Neural progenitor cell (in vitro differentiated cells): ENCODE data around the gene LDB2. TPM values are rescaled to one million over a fixed set of nuclear protein-coding genes. Genes with fewer than 3 reads are reported as not detected.

Experiments used
- DNase-seq: peaks from one replicate; pipeline ENCODE4 v3.0.0-alpha.2; 2016; ENCODE audit warnings: low spot score
- H2AFZ ChIP-seq: fragments of 200-600 bp; sonication (generic); replicated peaks from 2 replicates; pipeline ENCODE4 v1.6.1; 2016; ENCODE audit warnings: antibody characterized with exemption
- H3F3A ChIP-seq: fragments of 200-600 bp; sonication (generic); 2 replicates; pipeline ENCODE4 v1.6.1; 2016; ENCODE audit warnings: antibody characterized with exemption, low read depth
- H3K27ac ChIP-seq: fragments of 200-600 bp; sonication (generic); 2 replicates; pipeline ENCODE4 v1.5.1; 2016; ENCODE audit warnings: mild to moderate bottlenecking
- H3K27me3 ChIP-seq: fragments of 200-600 bp; sonication (generic); 2 replicates; pipeline ENCODE4 v1.6.1; 2016; ENCODE audit warnings: mild to moderate bottlenecking, moderate library complexity
- H3K36me3 ChIP-seq: fragments of 200-600 bp; sonication (generic); 2 replicates; pipeline ENCODE4 v1.5.1; 2016
- H3K4me1 ChIP-seq: fragments of 200-600 bp; sonication (generic); 2 replicates; pipeline ENCODE4 v1.6.1; 2016; ENCODE audit warnings: mixed run types
- H3K4me2 ChIP-seq: fragments of 200-600 bp; sonication (generic); 2 replicates; pipeline ENCODE4 v1.6.1; 2016
- H3K4me3 ChIP-seq: fragments of 200-600 bp; sonication (generic); 2 replicates; pipeline ENCODE4 v1.5.1; 2016
- H3K79me2 ChIP-seq: fragments of 200-600 bp; sonication (generic); 2 replicates; pipeline ENCODE4 v1.6.1; 2016; ENCODE audit warnings: low read depth
- H3K9ac ChIP-seq: fragments of 200-600 bp; sonication (generic); 2 replicates; pipeline ENCODE4 v1.6.1; 2016
- H3K9me3 ChIP-seq: fragments of 200-600 bp; sonication (generic); 2 replicates; pipeline ENCODE4 v1.5.1; 2016; ENCODE audit warnings: low read depth
- H4K20me1 ChIP-seq: fragments of 200-600 bp; sonication (generic); 2 replicates; pipeline ENCODE4 v1.6.1; 2016; ENCODE audit warnings: low read depth
- H3K27ac Mint-ChIP-seq: 3 replicates; pipeline ENCODE4 v1.8.0; 2021; ENCODE audit warnings: mixed read lengths
- H3K27me3 Mint-ChIP-seq: 2 replicates; pipeline ENCODE4 v1.8.0; 2022; ENCODE audit warnings: low read depth, mild to moderate bottlenecking, inconsistent platforms, moderate library complexity, mixed read lengths; ENCODE audit not compliant: insufficient read depth
- H3K36me3 Mint-ChIP-seq: 3 replicates; pipeline ENCODE4 v1.8.0; 2021; ENCODE audit warnings: mixed read lengths
- H3K4me1 Mint-ChIP-seq: 3 replicates; pipeline ENCODE4 v1.8.0; 2021; ENCODE audit warnings: mixed read lengths
- H3K4me3 Mint-ChIP-seq: 3 replicates; pipeline ENCODE4 v1.8.0; 2021; ENCODE audit warnings: mild to moderate bottlenecking, moderate library complexity, mixed read lengths
- H3K9me3 Mint-ChIP-seq: 3 replicates; pipeline ENCODE4 v1.8.0; 2020; ENCODE audit warnings: mixed read lengths
- EZH2 ChIP-seq: fragments of 200-600 bp; sonication (generic); IDR thresholded peaks from 2 replicates; pipeline ENCODE4 v1.6.1; 2017; ENCODE audit warnings: antibody characterized with exemption, mild to moderate bottlenecking, moderate library complexity
- EZH2phosphoT487 ChIP-seq: fragments of 200-600 bp; sonication (generic); IDR thresholded peaks from 2 replicates; pipeline ENCODE4 v1.6.1; 2017; ENCODE audit warnings: antibody characterized with exemption
- total RNA-seq: library from RNA; depleted of rRNA; stranded (reverse); fragments of >200 nt; gene quantifications from 2 replicates; pipeline ENCODE4 v1.2.3, GENCODE V29; 2015; ENCODE audit warnings: low replicate concordance
- TF ChIP-seq, protein P1 (sequence below): fragments of 200-600 bp; sonication (generic); IDR thresholded peaks from 2 replicates; pipeline ENCODE4 v1.5.1; 2017; ENCODE audit warnings: antibody characterized with exemption, mild to moderate bottlenecking

LDB2 gene
- total RNA-seq, 1 donor from 2014 or later = 24.3 TPM

DNA sequence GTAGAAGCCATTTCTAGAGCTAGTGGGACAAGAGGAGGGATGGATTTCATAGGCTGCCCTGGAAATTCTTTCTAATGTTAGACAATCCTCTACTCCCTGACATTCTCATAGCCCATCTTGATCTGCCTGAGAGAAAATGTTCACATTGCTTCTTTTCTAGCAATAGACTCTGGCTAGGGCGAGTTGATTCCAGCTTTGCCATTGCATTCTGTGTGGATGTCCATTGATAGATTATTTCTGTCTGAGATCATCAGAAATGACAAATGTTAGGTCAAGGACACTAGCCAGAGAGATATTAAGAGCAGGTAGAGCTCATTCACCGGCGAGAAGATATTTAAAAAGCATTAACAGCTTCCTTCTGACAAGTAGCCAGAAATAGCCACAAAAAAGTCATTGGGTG lies 184.7 kb downstream of the LDB2 start:
- no peak overlapping the region for H2AFZ ChIP-seq
- H3K27ac ChIP-seq = no peak overlapping the region
- H3K79me2 ChIP-seq = no peaks in the 10 kb centered on the region
- H4K20me1 ChIP-seq = no peaks in the 10 kb centered on the region
- H3K4me1 ChIP-seq = no peaks in the 10 kb centered on the region
- H3K27ac Mint-ChIP-seq = no peak overlapping the region
- peaks cover 5% of the 10 kb centered on the region for H3K9me3 Mint-ChIP-seq
- H3K4me3 Mint-ChIP-seq = no peak overlapping the region
- no peaks in the 10 kb centered on the region for H3K9me3 ChIP-seq
- no peaks in the 10 kb centered on the region for H3K27me3 ChIP-seq
- no peak overlapping the region for H3K9ac ChIP-seq
- H3K4me1 Mint-ChIP-seq = peaks cover 6% of the 10 kb centered on the region
- no peaks in the 10 kb centered on the region for H3K36me3 Mint-ChIP-seq
- no peak for DNase-seq
- TF ChIP-seq EZH2phosphoT487 (no peak), EZH2 (no peak)
- TF ChIP-seq, protein P1, sequence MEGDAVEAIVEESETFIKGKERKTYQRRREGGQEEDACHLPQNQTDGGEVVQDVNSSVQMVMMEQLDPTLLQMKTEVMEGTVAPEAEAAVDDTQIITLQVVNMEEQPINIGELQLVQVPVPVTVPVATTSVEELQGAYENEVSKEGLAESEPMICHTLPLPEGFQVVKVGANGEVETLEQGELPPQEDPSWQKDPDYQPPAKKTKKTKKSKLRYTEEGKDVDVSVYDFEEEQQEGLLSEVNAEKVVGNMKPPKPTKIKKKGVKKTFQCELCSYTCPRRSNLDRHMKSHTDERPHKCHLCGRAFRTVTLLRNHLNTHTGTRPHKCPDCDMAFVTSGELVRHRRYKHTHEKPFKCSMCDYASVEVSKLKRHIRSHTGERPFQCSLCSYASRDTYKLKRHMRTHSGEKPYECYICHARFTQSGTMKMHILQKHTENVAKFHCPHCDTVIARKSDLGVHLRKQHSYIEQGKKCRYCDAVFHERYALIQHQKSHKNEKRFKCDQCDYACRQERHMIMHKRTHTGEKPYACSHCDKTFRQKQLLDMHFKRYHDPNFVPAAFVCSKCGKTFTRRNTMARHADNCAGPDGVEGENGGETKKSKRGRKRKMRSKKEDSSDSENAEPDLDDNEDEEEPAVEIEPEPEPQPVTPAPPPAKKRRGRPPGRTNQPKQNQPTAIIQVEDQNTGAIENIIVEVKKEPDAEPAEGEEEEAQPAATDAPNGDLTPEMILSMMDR = no peak
- no peaks in the 10 kb centered on the region for H3K27me3 Mint-ChIP-seq
- H3K36me3 ChIP-seq = no peaks in the 10 kb centered on the region
- H3F3A ChIP-seq = no peaks in the 10 kb centered on the region
- H3K4me2 ChIP-seq = no peak overlapping the region
- no peak overlapping the region for H3K4me3 ChIP-seq

DNA sequence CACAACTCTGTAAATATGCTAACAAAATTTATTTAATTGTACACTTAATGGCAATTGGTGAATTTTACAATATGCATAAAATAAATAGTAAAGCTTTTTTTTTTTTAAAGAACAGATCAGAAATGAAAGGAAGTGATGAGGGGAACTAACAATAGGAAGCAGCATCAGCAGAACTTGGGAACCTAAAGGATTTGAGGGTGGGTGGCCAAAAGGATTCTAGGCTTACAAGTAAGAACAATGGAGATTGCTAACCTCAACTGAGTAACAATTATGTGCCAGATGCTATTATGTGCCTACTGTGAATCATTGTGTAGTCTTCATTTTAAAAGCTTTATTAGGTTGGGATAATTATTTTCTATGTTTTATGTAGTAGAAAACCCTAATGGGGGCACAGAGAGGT lies 185.2 kb downstream of the LDB2 start:
- no peak overlapping the region for H3K4me3 ChIP-seq
- no peaks in the 10 kb centered on the region for H4K20me1 ChIP-seq
- no peak overlapping the region for H3K9ac ChIP-seq
- peaks cover 2% of the 10 kb centered on the region for H3K36me3 Mint-ChIP-seq
- no peaks in the 10 kb centered on the region for H3K9me3 ChIP-seq
- H3K4me3 Mint-ChIP-seq = no peak overlapping the region
- no peak overlapping the region for H3K4me2 ChIP-seq
- H3K4me1 ChIP-seq = no peaks in the 10 kb centered on the region
- no peaks in the 10 kb centered on the region for H3K27me3 ChIP-seq
- no peaks in the 10 kb centered on the region for H3K36me3 ChIP-seq
- H3K27ac Mint-ChIP-seq = no peak overlapping the region
- H3K27ac ChIP-seq = no peak overlapping the region
- no peak for TF ChIP-seq EZH2phosphoT487
- TF ChIP-seq EZH2 = no peak
- TF ChIP-seq, protein P1 = no peak
- H3K9me3 Mint-ChIP-seq = peaks cover 7% of the 10 kb centered on the region
- no peak overlapping the region for H2AFZ ChIP-seq
- DNase-seq = no peak
- H3K4me1 Mint-ChIP-seq = peaks cover 9% of the 10 kb centered on the region
- H3K27me3 Mint-ChIP-seq = no peaks in the 10 kb centered on the region
- H3K79me2 ChIP-seq = no peaks in the 10 kb centered on the region
- H3F3A ChIP-seq = no peaks in the 10 kb centered on the region

DNA sequence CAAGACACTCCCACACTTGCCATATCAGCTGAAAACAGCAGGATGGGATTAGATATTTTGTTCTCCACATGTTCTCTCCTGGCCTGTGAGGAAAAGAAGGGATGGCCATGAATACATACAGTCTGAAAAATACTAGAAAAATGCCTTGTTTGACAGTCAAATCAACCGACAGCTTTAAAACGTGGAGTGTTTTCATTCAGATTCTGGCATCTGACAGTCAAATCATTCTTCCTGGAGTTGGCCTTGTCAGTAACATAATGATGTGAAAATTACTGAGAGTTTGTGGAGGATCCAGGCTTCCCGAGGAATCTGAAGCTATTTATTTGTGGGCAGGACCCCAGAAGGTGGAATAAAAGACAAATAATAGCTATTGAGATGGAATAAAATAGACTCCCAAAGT lies 188.2 kb downstream of the LDB2 start:
- Histone ChIP-seq H3K9ac (no peak overlapping the region), H4K20me1 (no peaks in the 10 kb centered on the region), H3K27ac (no peak overlapping the region), H3K27me3 (no peaks in the 10 kb centered on the region), H3K36me3 (no peaks in the 10 kb centered on the region), H3K4me2 (no peak overlapping the region), H3K9me3 (no peaks in the 10 kb centered on the region), H3K4me3 (no peak overlapping the region), H3K79me2 (no peaks in the 10 kb centered on the region), H2AFZ (no peak overlapping the region), H3F3A (no peaks in the 10 kb centered on the region), H3K4me1 (no peaks in the 10 kb centered on the region)
- H3K36me3 Mint-ChIP-seq = peaks cover 2% of the 10 kb centered on the region
- no peaks in the 10 kb centered on the region for H3K27me3 Mint-ChIP-seq
- H3K4me3 Mint-ChIP-seq = no peak overlapping the region
- peaks cover 4% of the 10 kb centered on the region for H3K9me3 Mint-ChIP-seq
- peaks cover 9% of the 10 kb centered on the region for H3K4me1 Mint-ChIP-seq
- no peak for DNase-seq
- H3K27ac Mint-ChIP-seq = no peak overlapping the region
- TF ChIP-seq EZH2phosphoT487 = no peak
- TF ChIP-seq EZH2 = no peak
- TF ChIP-seq, protein P1 = no peak

- no peak overlapping the region for H3K27ac Mint-ChIP-seq
- no peak overlapping the region for H3K27ac ChIP-seq
Measured at GRCh38 chr4:16707874-16708273, 190.6 kb downstream of the LDB2 start.

More at GRCh38 chr4:16707874-16708273, 190.6 kb downstream of the LDB2 start:
- no peaks in the 10 kb centered on the region for H3K27me3 ChIP-seq
- H3F3A ChIP-seq = no peaks in the 10 kb centered on the region
- no peak overlapping the region for H2AFZ ChIP-seq
- Mint-ChIP-seq H3K27me3 (no peaks in the 10 kb centered on the region), H3K4me1 (peaks cover 9% of the 10 kb centered on the region), H3K9me3 (peaks cover 2% of the 10 kb centered on the region), H3K4me3 (no peak overlapping the region), H3K36me3 (peaks cover 3% of the 10 kb centered on the region)
- no peaks in the 10 kb centered on the region for H3K4me1 ChIP-seq
- H3K4me3 ChIP-seq = no peak overlapping the region
- H3K9ac ChIP-seq = no peak overlapping the region
- no peaks in the 10 kb centered on the region for H3K9me3 ChIP-seq
- no peak for DNase-seq
- no peaks in the 10 kb centered on the region for H3K79me2 ChIP-seq
- H3K36me3 ChIP-seq = no peaks in the 10 kb centered on the region
- H3K4me2 ChIP-seq = no peak overlapping the region
- H4K20me1 ChIP-seq = no peaks in the 10 kb centered on the region
- no peak for TF ChIP-seq EZH2phosphoT487
- TF ChIP-seq, protein P1 = no peak
- TF ChIP-seq EZH2 = no peak
